ENCODE data around the gene PACRG. TPM values are rescaled to one million over a fixed set of nuclear protein-coding genes. Genes with fewer than 3 reads are reported as not detected.

PACRG gene
- total RNA-seq, 1 experiment from 2014 or later, result 0.44 TPM

DNA sequence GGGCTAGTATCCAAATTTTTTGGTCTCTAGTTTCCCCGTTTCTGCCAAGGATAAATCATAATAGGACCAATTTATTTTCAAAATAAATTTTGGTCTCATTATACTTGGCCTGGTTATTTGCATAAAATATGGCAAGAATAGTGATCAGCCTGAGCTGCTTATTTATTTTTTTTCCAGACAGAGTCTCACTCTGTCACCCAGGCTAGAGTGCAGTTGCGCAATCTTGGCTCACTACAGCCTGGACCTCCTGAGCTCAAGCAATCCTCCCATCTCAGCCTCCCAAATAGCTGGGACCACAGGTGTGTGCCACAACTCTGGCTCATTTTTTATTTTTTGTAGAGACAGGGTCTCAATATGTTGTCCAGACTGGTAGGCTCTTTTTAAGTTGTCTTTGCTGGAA is 329.5 kb downstream of the PACRG start:
- Mint-ChIP-seq H3K9me3 (peaks cover 23% of the 10 kb centered on the region), H3K27me3 (ENCODE audit: low read depth) (no peaks in the 10 kb centered on the region), H3K4me1 (peaks cover 6% of the 10 kb centered on the region; the same call in 1 of the 2 replicates), H3K36me3 (peaks cover 6% of the 10 kb centered on the region), H3K4me3 (no peak overlapping the region), H3K27ac (no peak overlapping the region)
- POLR2A ChIA-PET, result no interaction called here
- no peak for TF ChIP-seq ATF2 (CRISPR knock-in tag; IDR thresholded peaks at IDR 0.05; ENCODE audit: borderline replicate concordance, low read depth)
- no peak for TF ChIP-seq RORB (CRISPR knock-in tag; IDR thresholded peaks at IDR 0.05)
- ATAC-seq (no peak), DNase-seq (ENCODE audit: low spot score) (no peak)
- CTCF ChIA-PET, result no interaction called here

DNA sequence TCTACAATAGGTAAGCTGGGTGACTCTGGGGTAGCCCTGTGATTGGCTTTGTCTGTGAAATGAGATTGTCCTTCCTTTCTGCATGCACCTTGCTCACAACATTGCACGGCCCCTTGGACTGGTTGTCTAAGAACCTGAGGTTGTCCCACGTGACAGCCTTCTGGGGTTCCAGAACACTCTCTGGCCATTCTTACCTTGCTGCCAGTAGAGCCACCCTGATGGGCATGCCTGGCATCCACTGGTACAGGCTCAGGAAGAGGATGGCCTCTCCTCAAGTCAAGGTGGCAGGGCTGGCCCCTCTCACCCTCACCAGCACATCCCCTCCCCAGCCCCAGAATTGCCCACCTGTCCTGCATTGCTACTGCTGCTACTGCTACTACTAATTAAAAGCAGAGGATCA is 335.0 kb downstream of the PACRG start:
- CTCF ChIA-PET, result no interaction called here
- H3K27ac Mint-ChIP-seq, result no peak overlapping the region

GRCh38 chr6:163063561-163063960 is 335.8 kb downstream of the PACRG start:
- CTCF ChIA-PET, result no interaction called here
- no peak for ATAC-seq
- peaks cover 2% of the 10 kb centered on the region; the same call in 1 of the 2 replicates for H3K36me3 Mint-ChIP-seq
- H3K4me1 Mint-ChIP-seq, result peaks cover 8% of the 10 kb centered on the region
- DNase-seq (ENCODE audit: low spot score), result no peak
- no peak overlapping the region for H3K4me3 Mint-ChIP-seq
- no peaks in the 10 kb centered on the region for H3K27me3 Mint-ChIP-seq (ENCODE audit: low read depth)
- POLR2A ChIA-PET, result interaction anchor here (0.5 kb wide), 1 partner anchor 569 kb away, joined by 3 read pairs; no protein-coding TSS in a partner anchor
- no peak overlapping the region for H3K27ac Mint-ChIP-seq
- peaks cover 3% of the 10 kb centered on the region; the same call in 1 of the 2 replicates for H3K9me3 Mint-ChIP-seq
- no peak for TF ChIP-seq GTF2I (CRISPR knock-in tag; conservative IDR thresholded peaks at IDR 0.05)
- TF ChIP-seq, protein P1, sequence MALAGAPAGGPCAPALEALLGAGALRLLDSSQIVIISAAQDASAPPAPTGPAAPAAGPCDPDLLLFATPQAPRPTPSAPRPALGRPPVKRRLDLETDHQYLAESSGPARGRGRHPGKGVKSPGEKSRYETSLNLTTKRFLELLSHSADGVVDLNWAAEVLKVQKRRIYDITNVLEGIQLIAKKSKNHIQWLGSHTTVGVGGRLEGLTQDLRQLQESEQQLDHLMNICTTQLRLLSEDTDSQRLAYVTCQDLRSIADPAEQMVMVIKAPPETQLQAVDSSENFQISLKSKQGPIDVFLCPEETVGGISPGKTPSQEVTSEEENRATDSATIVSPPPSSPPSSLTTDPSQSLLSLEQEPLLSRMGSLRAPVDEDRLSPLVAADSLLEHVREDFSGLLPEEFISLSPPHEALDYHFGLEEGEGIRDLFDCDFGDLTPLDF (CRISPR knock-in tag; IDR thresholded peaks at IDR 0.05), result no peak
- TF ChIP-seq GABPB1 (CRISPR knock-in tag; IDR thresholded peaks at IDR 0.05), result no peak
- TF ChIP-seq ZNF121 (CRISPR knock-in tag; IDR thresholded peaks at IDR 0.05), result no peak
- TF ChIP-seq ERG (CRISPR knock-in tag; IDR thresholded peaks at IDR 0.05), result no peak
- TF ChIP-seq MAX (CRISPR knock-in tag; IDR thresholded peaks at IDR 0.05), result no peak
- no peak for TF ChIP-seq AFF4 (CRISPR knock-in tag; IDR thresholded peaks at IDR 0.05; ENCODE audit: borderline replicate concordance)
- no peak for TF ChIP-seq ZNF396 (CRISPR knock-in tag; IDR thresholded peaks at IDR 0.05; ENCODE audit: borderline replicate concordance)
- no peak for TF ChIP-seq SMAD3 (CRISPR knock-in tag; IDR thresholded peaks at IDR 0.05; ENCODE audit: borderline replicate concordance)

More for the DNA sequence above, 335.0 kb downstream of the PACRG start:
- ATAC-seq, result no peak
- H3K4me1 Mint-ChIP-seq, result peaks cover 8% of the 10 kb centered on the region
- H3K27me3 Mint-ChIP-seq (ENCODE audit: low read depth), result no peaks in the 10 kb centered on the region
- no peak overlapping the region for H3K4me3 Mint-ChIP-seq
- TF ChIP-seq, protein P2, sequence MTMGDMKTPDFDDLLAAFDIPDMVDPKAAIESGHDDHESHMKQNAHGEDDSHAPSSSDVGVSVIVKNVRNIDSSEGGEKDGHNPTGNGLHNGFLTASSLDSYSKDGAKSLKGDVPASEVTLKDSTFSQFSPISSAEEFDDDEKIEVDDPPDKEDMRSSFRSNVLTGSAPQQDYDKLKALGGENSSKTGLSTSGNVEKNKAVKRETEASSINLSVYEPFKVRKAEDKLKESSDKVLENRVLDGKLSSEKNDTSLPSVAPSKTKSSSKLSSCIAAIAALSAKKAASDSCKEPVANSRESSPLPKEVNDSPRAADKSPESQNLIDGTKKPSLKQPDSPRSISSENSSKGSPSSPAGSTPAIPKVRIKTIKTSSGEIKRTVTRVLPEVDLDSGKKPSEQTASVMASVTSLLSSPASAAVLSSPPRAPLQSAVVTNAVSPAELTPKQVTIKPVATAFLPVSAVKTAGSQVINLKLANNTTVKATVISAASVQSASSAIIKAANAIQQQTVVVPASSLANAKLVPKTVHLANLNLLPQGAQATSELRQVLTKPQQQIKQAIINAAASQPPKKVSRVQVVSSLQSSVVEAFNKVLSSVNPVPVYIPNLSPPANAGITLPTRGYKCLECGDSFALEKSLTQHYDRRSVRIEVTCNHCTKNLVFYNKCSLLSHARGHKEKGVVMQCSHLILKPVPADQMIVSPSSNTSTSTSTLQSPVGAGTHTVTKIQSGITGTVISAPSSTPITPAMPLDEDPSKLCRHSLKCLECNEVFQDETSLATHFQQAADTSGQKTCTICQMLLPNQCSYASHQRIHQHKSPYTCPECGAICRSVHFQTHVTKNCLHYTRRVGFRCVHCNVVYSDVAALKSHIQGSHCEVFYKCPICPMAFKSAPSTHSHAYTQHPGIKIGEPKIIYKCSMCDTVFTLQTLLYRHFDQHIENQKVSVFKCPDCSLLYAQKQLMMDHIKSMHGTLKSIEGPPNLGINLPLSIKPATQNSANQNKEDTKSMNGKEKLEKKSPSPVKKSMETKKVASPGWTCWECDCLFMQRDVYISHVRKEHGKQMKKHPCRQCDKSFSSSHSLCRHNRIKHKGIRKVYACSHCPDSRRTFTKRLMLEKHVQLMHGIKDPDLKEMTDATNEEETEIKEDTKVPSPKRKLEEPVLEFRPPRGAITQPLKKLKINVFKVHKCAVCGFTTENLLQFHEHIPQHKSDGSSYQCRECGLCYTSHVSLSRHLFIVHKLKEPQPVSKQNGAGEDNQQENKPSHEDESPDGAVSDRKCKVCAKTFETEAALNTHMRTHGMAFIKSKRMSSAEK (CRISPR knock-in tag; IDR thresholded peaks at IDR 0.05; ENCODE audit: borderline replicate concordance), result no peak
- TF ChIP-seq TEAD4 (CRISPR knock-in tag; IDR thresholded peaks at IDR 0.05) (no peak), FOXK1 (CRISPR knock-in tag; IDR thresholded peaks at IDR 0.05) (no peak), KAT7 (CRISPR knock-in tag; IDR thresholded peaks at IDR 0.05; ENCODE audit: borderline replicate concordance) (no peak)
- TF ChIP-seq, protein P3, sequence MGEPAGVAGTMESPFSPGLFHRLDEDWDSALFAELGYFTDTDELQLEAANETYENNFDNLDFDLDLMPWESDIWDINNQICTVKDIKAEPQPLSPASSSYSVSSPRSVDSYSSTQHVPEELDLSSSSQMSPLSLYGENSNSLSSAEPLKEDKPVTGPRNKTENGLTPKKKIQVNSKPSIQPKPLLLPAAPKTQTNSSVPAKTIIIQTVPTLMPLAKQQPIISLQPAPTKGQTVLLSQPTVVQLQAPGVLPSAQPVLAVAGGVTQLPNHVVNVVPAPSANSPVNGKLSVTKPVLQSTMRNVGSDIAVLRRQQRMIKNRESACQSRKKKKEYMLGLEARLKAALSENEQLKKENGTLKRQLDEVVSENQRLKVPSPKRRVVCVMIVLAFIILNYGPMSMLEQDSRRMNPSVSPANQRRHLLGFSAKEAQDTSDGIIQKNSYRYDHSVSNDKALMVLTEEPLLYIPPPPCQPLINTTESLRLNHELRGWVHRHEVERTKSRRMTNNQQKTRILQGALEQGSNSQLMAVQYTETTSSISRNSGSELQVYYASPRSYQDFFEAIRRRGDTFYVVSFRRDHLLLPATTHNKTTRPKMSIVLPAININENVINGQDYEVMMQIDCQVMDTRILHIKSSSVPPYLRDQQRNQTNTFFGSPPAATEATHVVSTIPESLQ (CRISPR knock-in tag; IDR thresholded peaks at IDR 0.05), result no peak
- peaks cover 3% of the 10 kb centered on the region; the same call in 1 of the 2 replicates for H3K9me3 Mint-ChIP-seq
- peaks cover 2% of the 10 kb centered on the region; the same call in 1 of the 2 replicates for H3K36me3 Mint-ChIP-seq
- POLR2A ChIA-PET, result no interaction called here
- DNase-seq (ENCODE audit: low spot score), result no peak
